ENCODE measurements around the gene HINFP. TPM values are rescaled to one million over a fixed set of nuclear protein-coding genes. Genes with fewer than 3 reads are reported as not detected.

HINFP gene
- total and polyA plus RNA-seq, 9 of the 15 experiments (the other 6 are each of a cell fraction or from before 2014, with no cell fraction given) = 13.8 to 34.1 (median 22.5) TPM

DNA sequence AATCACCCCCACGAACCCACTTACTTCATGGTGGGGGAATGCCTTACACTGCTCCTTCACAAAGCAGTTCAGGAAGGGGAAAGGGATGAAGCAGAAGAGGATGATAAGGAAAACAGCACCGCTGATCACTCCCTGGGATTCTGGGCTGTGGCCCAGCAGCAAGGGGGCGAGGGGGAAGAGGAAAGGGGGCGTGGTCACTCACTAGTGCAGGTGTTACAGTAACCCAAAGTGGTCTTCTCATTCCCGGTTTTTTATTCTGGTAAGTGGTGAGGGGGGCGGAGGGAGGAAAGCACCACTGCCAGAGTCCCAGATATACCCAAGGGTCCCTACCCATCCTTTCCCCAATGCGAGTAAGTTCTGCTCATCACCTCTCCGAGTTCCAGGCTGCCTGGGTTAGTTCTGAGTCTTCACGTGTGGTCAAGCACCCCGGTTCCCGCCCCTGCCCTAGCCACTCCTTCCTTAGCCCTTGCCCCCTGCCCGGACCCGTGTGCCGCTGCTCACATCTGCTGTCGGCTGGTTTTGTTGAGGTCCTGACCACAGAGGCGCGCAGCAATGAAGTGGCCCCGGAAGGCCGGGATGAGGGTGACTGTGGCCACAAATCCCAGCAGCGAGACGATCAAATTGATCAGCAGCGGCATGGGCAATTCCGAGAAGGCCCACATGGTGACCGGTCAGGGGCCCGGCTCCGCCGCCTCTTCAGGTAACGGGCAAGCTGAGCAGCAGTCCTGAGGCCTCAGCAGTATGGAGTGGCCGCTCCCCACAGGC lies 20.2 kb upstream of the HINFP start (continued):
- TF ChIP-seq, protein P1, sequence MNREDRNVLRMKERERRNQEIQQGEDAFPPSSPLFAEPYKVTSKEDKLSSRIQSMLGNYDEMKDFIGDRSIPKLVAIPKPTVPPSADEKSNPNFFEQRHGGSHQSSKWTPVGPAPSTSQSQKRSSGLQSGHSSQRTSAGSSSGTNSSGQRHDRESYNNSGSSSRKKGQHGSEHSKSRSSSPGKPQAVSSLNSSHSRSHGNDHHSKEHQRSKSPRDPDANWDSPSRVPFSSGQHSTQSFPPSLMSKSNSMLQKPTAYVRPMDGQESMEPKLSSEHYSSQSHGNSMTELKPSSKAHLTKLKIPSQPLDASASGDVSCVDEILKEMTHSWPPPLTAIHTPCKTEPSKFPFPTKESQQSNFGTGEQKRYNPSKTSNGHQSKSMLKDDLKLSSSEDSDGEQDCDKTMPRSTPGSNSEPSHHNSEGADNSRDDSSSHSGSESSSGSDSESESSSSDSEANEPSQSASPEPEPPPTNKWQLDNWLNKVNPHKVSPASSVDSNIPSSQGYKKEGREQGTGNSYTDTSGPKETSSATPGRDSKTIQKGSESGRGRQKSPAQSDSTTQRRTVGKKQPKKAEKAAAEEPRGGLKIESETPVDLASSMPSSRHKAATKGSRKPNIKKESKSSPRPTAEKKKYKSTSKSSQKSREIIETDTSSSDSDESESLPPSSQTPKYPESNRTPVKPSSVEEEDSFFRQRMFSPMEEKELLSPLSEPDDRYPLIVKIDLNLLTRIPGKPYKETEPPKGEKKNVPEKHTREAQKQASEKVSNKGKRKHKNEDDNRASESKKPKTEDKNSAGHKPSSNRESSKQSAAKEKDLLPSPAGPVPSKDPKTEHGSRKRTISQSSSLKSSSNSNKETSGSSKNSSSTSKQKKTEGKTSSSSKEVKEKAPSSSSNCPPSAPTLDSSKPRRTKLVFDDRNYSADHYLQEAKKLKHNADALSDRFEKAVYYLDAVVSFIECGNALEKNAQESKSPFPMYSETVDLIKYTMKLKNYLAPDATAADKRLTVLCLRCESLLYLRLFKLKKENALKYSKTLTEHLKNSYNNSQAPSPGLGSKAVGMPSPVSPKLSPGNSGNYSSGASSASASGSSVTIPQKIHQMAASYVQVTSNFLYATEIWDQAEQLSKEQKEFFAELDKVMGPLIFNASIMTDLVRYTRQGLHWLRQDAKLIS (CRISPR knock-in tag; IDR thresholded peaks at IDR 0.05) = 0 out of 2 replicates have a peak, but pooled peaks have one; percentile 13
- TF ChIP-seq BCOR (IDR thresholded peaks at IDR 0.05) (no peak), MTA1 (IDR thresholded peaks at IDR 0.05; ENCODE audit: borderline replicate concordance) (no peak), NFIC (IDR thresholded peaks at IDR 0.05) (no peak), BRCA1 (IDR thresholded peaks at IDR 0.05) (no peak), BRCA1 (CRISPR knock-in tag; IDR thresholded peaks at IDR 0.05) (no peak), NCOA4 (IDR thresholded peaks at IDR 0.05; ENCODE audit: partially characterized antibody) (no peak), HSF4 (CRISPR knock-in tag; IDR thresholded peaks at IDR 0.05; ENCODE audit: borderline replicate concordance) (no peak), SIN3A (IDR thresholded peaks at IDR 0.05; ENCODE audit: borderline replicate concordance in 2 of 2, control insufficient read depth in 1 of 2, low read depth in 2 of 2, low read length in 2 of 2) (peak in 1 of 2 experiments; percentile 44; a peak in 1 of 4 replicates), GMEB1 (CRISPR knock-in tag; IDR thresholded peaks at IDR 0.05) (no peak), KAT2B (IDR thresholded peaks at IDR 0.05; ENCODE audit: low read depth, low read length) (no peak), NCOA1 (IDR thresholded peaks at IDR 0.05; ENCODE audit: low read depth) (no peak), TGIF2 (CRISPR knock-in tag; IDR thresholded peaks at IDR 0.05) (no peak), HDAC6 (IDR thresholded peaks at IDR 0.05; ENCODE audit: low read depth, low read length) (no peak), PRPF4 (IDR thresholded peaks at IDR 0.05; ENCODE audit: insufficient read depth, low read depth, low read length, poor library complexity, severe bottlenecking) (no peak)
- TF ChIP-seq, protein P2, sequence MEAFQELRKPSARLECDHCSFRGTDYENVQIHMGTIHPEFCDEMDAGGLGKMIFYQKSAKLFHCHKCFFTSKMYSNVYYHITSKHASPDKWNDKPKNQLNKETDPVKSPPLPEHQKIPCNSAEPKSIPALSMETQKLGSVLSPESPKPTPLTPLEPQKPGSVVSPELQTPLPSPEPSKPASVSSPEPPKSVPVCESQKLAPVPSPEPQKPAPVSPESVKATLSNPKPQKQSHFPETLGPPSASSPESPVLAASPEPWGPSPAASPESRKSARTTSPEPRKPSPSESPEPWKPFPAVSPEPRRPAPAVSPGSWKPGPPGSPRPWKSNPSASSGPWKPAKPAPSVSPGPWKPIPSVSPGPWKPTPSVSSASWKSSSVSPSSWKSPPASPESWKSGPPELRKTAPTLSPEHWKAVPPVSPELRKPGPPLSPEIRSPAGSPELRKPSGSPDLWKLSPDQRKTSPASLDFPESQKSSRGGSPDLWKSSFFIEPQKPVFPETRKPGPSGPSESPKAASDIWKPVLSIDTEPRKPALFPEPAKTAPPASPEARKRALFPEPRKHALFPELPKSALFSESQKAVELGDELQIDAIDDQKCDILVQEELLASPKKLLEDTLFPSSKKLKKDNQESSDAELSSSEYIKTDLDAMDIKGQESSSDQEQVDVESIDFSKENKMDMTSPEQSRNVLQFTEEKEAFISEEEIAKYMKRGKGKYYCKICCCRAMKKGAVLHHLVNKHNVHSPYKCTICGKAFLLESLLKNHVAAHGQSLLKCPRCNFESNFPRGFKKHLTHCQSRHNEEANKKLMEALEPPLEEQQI (IDR thresholded peaks at IDR 0.05) = no peak
- TF ChIP-seq, protein P3, sequence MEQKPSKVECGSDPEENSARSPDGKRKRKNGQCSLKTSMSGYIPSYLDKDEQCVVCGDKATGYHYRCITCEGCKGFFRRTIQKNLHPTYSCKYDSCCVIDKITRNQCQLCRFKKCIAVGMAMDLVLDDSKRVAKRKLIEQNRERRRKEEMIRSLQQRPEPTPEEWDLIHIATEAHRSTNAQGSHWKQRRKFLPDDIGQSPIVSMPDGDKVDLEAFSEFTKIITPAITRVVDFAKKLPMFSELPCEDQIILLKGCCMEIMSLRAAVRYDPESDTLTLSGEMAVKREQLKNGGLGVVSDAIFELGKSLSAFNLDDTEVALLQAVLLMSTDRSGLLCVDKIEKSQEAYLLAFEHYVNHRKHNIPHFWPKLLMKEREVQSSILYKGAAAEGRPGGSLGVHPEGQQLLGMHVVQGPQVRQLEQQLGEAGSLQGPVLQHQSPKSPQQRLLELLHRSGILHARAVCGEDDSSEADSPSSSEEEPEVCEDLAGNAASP (IDR thresholded peaks at IDR 0.05) = no peak
- TF ChIP-seq, protein P4, sequence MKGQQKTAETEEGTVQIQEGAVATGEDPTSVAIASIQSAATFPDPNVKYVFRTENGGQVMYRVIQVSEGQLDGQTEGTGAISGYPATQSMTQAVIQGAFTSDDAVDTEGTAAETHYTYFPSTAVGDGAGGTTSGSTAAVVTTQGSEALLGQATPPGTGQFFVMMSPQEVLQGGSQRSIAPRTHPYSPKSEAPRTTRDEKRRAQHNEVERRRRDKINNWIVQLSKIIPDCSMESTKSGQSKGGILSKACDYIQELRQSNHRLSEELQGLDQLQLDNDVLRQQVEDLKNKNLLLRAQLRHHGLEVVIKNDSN (CRISPR knock-in tag; IDR thresholded peaks at IDR 0.05) = no peak
